ENCODE measurements around the gene POLN.

Gene POLN

DNA sequence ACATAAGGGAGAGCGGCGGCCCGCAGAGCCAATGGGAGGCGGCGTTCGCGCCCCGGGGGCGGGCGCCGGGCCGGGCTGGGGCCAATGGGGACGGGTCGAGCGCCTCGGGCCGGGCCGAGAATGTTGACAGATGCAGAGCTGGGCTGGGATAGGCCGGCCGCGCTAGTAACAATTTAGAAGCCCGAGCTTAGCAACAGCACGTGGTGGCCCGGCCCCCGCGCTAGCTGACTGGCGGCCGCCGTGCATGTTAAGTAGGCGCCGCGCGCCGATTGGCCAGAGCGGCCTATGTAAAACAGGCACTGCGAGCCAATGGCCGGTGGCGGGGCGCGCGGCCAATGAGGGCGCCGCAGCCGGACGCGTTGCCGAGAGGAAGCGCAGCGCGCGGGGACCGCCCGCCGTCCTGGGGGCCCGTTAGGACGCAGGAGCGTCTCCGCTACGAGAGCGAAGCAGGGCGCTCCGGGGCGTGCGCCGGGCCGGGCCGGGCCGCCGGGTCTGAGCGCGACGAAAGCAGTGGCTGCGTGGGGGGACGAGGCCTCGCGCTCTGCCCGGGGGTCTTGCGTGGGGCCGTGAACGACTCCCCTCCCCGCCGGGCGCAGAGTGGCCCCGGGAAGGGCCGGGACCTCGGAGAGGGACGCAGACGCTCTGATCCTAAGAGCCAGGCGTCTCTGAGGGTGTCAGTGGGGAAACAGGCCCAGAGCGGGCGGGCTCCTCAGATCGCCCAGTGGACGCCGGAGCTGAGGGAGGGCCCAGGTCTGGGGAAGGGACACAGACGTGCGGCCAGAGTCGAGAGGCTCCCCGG is 20.4 kb upstream of the POLN start:
- DNase-seq, result peak; percentile 99

DNA sequence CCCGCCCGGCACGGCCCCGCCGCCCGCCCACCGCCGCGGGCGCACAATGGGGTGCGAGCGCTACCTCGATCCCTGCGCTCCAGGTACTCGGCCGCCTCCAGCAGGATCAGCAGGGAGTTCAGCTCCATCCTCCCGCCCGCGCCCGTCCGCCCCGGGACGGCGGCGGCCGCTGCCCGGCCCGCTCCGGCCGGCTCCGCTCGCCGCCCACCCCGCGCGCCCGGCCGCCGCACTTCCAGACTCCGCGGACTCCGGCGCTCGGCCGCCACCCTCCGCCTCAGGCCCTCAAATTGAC is 19.9 kb upstream of the POLN start, which contains the start of gene MXD4:
Gene MXD4, minus strand, starts transcription at position 257 of the 292 bp plus-strand sequence. Its CDS starts 129 bp downstream, at position 128.
- DNase-seq, result no peak

DNA sequence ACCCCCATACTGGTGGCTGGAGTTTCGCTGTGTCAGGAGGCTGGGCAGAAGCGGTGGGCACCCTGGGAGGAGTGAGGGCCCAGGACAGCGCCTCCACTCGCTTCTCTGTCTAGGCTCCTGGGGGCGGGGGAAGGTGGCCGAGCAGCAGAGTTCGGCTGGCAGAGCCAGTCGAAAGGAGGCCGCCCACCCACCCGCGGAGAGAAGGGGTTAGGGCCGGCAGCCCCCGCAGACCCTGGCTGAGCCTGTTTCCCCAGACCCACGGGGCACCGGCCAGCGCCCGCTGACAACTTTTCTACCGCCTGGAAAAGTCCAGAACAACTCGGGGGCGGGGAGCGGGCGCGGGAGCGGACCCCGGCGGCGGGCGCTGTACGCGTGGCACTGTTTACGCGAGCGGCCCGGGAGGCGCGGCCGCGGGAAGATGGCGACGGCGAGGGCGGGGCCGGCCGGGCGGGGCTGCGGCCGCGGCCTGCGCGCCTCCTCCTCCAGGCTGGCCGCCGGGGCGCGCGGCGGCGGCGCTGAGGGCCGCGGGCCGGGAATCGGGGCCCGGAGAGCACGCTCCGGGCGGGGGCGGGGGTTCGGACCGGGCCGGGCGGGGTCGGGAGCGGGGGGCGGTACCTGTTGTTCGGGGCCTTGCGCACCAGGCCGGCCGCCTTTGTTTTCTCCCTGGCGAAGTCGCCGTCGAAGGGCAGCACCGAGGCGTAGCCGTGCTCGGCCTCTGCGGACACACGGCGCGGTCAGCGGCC is 19.4 kb upstream of the POLN start:
- peak; percentile 47 for DNase-seq

DNA sequence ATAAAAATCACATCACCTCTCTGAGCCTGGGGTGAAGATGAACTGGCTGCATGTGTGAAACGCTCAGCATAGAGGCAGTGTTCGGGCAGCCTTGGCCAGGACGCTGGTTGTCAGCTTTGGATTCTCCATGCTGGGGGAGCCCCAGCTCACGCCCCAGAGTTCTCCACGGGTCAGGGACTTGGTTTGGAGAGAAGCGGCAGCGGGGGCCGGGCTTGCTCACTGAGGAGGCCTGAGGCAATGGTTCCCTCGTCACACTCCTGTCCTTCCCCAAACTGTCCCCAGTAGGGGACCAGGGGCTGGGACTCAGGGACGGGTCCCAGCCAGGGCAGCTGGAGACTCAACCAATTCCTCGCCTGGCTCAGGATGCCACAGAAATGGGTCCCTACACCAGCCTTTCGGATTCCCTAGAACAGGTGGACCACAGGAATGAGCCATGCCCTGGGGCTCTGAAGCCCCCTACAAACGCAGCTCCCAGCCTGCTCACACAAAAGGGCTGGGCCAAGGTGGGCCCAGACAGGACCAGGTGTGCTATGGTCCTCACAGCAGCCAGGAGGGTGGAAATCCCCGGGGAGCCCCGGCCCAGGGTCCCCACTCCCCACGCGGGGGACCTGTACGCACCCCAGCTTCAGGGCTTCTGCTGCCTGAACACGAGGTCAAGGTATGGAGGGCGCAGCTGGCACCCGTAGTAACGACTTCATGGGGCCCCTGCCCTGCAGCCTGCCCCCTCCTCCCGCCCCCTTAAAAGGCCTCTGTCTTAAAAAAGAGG is 18.6 kb upstream of the POLN start:
- no peak for DNase-seq

DNA sequence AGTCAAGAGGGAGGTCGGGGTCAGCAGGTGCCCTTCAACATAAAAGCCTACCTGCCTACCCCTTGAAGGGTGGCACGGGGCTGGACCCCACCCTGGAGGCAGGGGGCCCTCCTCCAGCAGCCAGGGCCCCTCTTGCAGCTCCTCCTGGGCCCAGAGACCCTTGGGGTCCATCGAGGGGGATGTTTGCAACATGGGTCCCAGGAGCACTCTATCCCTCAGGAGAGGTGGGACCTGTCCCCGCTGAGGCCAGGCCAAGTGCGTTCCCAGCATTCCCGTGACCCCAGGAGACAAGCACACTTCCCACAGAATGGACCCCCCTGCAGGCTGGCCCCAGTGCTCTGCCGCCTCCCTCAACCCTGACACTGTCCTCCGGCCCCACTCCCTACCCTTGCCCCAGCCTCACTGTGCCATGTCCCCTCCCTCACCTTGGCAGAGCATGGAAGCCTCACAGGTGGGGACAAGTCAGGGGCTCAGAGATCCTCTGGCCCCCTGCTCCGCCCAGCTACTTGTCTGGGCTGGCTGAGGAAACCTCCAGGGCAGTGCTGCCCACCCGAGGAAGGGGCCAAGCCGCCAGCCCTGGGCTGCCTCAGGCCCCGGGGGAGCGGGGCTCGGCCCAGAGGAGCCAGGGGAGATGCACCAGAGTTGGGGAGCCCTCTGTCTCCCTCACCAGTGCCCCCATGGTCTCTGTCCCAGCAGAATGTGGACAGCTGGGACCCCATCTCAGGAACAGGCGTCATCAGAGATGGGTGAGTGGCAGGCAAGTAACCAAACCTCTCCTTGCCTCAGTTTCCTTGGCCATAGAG is 17.8 kb upstream of the POLN start:
- no peak for DNase-seq

DNA sequence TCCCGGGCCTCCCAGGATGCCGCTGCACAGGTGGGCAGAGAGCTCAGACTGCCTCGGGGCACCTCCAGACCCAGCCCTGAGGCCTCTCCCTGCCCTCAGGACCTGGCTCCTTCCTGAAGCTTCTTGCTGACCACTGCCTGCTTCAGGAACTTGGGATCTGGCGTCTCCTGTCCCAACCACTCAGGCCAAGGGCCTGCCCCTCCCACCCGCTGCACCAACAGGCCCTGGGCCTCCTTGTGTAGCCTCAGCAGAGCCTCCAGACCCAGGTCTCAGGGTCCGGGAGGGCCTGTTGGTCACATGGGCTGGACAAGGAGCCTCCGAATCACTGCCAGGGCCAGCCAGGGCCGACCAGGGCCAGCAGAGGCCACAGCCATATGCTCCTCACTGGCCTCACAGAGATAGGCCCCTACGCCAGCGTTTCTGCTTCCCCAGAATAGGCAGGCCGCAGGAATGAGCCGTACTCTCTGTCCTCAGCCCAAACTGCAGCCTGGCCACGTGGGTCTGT is 17.2 kb upstream of the POLN start:
- DNase-seq, result no peak

DNA sequence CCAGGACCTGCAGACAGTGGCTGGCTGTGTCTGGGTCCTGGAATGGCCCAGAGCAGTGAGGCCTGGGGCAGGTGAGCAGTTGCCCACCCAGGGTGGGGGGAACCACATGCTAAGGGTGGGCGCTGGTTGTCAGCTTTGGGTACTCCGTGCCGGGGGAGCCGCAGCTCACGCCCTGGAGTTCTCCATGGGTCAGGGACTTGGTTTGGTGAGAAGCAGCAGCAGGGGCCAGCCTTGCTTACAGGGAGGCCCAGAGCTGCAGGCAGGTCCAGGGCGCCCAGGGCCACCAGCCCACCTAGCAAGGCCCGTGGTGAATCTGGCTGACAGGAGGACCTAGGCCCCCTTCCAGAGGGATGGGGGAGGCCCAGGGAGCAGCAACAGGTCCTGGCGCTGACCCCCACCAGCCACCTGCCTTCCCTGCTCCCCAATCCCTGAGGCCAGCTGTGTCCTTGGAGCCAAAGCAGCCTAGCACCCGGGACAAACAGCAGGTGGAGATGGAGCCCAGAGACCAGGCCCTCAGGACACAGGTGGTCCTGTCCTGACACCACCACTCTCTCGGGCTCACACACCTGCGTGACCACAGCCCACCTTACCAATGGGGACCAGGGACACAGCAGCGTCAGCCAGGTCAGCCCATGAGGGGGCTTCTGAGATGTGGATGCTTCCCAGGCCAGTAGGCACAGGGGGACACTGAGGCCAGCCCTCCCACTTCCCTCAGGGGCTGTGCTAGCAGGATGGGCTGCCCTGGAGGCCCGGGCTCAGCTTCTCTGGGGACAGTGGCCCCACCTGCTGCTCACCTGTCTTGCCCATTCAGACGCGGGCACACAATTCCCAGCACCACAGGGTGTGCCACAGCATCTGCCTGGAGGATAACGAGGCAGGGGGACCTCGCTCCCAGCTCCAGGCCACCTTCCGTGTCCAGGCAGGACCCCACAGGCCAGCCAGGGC is 16.4 kb upstream of the POLN start:
- no peak for DNase-seq

- no peak for DNase-seq
Observed at GRCh38 chr4:2257361-2258081, 15.6 kb upstream of the POLN start.

DNA sequence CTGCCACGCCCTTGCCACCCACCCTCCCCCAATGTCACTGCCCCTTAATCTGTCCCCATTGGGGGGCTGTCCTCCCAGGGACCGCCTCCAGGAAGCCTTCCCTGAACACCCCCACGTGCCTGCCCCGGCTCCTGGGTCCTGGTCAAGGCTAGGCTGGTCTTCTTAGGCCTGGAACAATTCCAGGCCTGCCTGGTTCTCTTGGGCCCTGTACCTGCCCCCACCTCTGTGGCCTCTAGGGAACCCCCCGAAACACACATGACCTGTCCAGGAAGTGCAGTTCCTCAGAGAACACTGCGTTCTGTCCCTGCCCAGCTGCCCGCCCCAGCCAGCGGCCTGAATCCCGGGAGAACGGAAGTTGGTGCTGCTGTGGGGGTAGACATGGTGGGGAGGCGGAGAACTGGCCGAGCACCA is 14.9 kb upstream of the POLN start:
- no peak for DNase-seq

DNA sequence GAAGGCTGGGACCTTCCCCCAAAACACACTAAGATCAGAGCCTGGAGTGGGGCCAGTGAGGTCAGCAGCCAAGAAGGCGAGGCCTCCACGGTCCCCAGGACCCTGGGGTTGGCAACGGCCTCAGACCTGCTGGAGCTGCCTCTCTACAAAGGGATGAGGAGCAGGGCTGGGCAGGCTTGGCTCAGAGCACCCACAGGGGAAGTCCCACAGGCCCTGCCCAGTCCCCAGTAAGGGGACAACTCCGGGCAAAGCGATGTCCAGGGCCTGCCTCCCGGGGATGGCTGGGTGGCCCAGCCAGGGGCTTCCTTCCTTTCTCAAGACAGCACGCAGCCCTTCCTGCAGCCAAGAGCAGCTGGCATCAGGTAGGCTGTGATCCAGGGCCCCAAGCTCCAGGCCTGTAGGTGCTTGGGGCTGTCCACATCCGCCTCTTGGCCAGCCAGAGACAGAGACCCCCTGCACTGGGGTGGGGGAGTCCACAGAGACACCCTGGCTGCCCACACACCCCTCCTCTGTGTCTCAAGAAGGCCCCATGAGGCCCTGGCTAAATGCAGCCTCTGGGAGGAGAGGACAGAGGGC is 14.3 kb upstream of the POLN start:
- DNase-seq, result no peak

GRCh38 chr4:2255501-2256155 is 13.7 kb upstream of the POLN start:
- DNase-seq, result no peak

DNA sequence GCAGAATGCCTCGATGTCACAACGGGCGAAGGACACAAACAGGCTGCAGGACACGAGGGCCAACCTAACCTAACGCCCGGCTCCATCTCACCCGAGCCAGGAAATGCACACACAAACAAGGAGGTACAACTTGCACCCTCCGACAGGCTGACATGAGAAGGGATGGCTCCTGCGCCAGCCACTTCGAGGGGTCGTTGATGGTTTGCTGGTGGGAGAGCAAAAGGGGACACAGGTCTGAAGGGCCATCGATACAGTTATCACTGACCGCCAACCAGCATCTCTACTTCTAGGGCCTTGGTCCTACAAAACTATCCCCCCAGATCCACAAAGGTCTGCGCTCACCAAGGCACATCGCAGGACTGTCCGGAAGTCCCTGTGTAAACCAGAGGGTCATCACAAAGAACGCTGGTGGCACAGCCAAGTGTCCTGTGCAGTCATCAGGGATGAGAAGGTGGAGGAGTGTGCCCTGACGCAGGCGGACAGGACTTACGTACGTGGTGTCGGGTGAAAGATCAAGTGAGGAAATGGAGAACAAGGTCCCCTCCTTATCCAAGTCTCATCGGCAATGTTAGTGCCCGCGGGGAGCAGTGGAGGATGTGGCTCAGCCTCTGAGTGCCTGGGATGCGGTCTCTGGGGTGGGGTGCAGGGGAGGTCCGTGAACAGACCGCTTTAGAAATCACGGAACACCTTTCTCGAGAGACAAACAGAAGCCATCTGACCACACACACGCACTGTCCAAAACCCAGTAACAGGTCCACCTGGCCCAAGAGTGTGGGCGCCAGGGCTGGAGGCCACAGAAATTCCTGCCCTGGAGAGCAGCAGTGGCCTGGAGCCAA is 13.0 kb upstream of the POLN start:
- no peak for DNase-seq

DNA sequence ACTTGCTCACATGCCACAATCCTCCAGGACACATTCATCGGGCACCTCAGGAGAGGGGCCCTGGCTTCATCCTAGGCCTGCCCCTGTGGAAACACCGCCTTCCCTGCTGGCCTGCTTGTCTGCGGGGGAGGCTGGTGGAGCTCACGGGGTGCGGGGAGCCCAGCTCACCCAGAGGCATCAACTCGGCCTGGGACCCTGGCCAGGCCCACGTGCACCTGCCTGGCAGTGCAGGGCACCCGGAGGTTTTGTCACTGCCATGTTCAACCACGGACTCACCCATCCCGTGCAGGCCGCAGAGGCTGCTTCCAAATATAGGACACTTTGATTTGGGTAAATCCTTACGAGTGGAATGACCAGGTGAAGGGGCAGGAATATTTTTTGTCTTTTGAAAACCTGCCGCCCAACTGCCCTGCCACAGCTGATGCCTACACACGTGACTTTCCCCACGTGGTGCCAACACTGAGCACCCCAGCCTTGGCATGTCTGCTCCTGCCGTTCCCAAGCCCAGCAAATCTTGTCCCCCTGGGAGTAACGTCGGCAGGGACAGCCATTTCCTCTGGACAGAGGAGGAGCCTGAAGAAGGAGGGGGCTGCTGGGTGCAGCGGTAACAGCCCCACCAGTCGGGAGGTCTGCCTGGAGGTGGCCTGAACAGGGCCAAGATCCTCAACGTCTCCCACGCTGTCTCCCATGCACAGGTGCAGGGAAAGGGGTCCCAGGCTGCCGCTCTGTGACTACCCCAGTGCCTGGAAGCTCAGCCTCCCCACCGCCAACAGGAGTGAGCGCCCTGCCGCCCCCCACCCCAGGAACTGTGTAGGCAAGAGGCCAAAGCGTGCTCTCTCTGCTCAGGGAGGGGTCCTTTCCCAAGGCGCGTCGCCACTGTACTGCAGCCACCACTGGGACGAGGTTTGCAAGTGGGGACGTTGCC is 11.5 kb upstream of the POLN start:
- no peak for DNase-seq

DNA sequence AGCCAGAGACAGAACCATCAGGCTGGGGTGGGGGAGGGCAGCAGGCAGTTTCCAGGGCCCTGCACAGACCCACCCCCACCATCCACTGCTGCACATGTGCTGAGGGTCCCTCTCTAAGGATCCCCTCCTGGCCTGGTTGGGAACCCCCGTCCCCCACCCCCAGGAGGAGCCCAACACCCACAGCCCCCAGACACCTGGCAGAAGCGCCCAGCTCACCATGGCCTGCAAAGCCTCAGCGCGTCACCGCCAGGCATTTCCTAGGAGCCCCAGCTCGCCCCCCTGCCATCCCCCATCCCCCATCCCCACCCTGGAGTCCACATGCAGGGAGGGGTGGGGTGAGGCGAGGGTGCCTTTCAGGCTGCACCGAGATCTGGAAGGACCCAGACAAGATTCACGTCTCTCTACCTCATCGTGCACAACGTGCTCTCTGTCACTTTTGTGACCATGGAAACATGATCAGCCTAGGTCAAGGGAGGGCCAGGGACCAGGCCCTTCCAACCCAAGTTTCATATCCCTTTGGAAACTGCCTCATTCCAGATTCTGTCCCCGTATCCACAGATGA is 10.7 kb upstream of the POLN start:
- DNase-seq, result no peak

DNA sequence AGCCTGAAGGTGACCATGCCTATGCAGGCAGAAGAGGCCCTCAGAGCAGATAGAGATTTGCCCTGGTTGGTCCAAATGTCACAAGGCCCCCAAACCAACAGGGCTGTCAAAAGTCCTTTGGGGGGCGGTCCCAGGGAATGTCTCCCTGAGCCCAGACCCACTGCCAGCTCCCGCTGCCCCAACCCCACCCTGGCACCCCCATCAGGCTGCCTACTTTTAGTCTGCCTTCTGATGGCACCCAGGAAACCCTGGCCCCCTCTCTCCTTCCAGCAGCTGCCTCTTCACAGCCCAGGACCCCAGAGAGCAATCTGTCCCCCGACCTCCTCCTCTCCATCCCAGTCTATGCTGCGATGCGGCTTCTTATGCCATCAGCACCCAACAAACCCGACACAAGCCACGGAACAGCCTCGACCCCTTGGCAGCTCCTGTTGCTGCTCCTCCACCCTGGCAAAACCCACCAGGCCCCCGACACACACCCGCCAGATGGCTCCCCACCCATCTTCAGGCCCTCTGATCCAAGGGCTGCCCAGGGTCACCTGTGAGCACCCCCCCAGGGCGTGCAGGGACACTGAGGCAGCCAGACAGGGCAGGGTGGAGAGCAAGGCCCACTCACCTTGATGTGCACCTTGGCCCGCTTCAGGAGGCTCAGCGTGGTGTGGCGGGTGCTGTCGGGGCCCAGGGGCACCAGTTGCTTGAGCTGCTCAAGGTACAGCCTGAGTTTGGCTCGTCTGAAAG is 10.0 kb upstream of the POLN start:
- DNase-seq, result no peak

DNA sequence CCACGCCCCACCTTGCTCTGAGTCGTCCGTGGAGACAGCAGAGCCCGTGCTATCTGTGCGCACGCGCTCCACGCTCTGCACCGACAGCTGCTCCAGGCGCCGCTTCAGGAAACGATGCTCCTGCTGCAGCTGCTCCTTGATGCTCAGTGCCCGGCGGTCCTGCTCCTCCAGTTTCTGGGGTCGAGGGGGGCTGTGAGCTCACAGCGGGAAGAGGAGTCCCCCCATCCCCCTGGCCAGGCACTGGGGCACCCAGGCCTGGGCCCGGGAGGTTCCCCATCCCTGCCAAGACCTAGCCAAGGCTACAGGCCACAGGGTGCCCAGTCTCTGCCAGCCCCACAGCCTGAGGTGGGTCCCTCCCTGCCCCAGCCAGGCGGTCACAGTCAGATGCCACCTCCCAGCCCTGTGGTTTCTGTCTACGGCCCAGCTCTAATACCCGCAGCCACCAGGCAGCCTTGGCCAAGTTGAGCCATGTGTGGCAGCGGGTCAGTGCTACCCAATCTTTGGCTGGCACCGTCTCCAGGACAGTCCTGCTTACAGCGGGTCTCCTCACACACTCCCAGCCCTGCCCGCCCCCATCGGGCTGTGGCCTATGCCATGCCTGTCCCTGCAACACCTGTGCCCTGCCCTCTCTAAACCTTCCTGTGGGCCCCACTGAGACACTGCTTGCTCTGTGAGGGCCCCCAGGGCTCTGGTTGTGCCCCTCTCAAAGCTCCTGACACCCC is 9.3 kb upstream of the POLN start:
- no peak for DNase-seq

All from CD4-positive, alpha-beta T cell treated with Interleukin-17A for 1 hour (primary cell).